Bronchial epithelial cell (primary cell): ENCODE measurements around the gene DTX4. TPM values are rescaled to one million over a fixed set of nuclear protein-coding genes. Genes with fewer than 3 reads are reported as not detected.
A peak's percentile ranks its signal among the peaks of the same experiment; 100 is the strongest.

ENCODE experiments used
- DNase-seq: peaks from one replicate; pipeline ENCODE4 v3.0.0-alpha.2; 2010; ENCODE audit warnings: low read depth
- FAIRE-seq: peaks from 2 replicates; lab custom pipeline; 2011; peaks lifted over from hg19 to GRCh38; lab: Jason Lieb, UNC
- H3K27me3 ChIP-seq: 2 replicates; pipeline ENCODE4 v1.5.1; 2011; ENCODE audit warnings: low read length; ENCODE audit not compliant: control insufficient read depth, insufficient read depth
- H3K36me3 ChIP-seq: 2 replicates; pipeline ENCODE4 v1.5.1; 2011; ENCODE audit warnings: low read length; ENCODE audit not compliant: control insufficient read depth, insufficient read depth
- H3K4me3 ChIP-seq: 2 replicates; pipeline ENCODE4 v1.5.1; 2011; ENCODE audit warnings: mild to moderate bottlenecking, low read depth, low read length, control low read depth
- total RNA-seq: library from RNA; depleted of rRNA; stranded (reverse); fragments of >200 nt; gene quantifications from 2 replicates; pipeline ENCODE4 v1.2.1, GENCODE V29; 2014
- TF ChIP-seq, protein P1 (sequence below): IDR thresholded peaks from 2 replicates; pipeline ENCODE4 v1.5.1; 2011; ENCODE audit warnings: mild to moderate bottlenecking, moderate library complexity, low read length, control low read depth, inconsistent platforms; ENCODE audit not compliant: insufficient read depth, severe bottlenecking

The DTX4 gene
- total RNA-seq, 1 donor from 2014 or later: 2.4 TPM

DNA sequence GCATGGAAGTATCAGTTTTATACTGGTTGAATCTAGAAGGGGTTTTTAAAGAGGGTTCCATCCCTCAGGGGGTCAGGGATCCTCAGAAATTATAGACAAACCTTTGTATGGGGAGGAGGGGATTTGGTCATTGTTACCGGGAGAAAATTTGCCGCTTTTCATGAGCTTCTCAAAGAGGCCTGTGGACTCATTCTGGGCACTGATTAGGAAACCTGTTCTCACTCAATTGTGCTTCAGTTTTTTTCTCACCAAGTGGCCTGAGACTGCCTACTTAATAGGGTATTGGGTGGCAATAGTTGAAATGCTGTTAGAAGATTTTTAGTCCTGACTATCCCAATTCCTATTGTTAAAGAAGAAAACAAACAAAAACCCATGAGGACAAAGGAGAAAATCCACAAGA lies 26.8 kb downstream of the DTX4 start:
- FAIRE-seq: no peak
- Histone ChIP-seq H3K27me3 (no peaks in the 10 kb centered on the region), H3K4me3 (no peak overlapping the region), H3K36me3 (peaks cover 9% of the 10 kb centered on the region)
- DNase-seq: no peak
- TF ChIP-seq, protein P1, sequence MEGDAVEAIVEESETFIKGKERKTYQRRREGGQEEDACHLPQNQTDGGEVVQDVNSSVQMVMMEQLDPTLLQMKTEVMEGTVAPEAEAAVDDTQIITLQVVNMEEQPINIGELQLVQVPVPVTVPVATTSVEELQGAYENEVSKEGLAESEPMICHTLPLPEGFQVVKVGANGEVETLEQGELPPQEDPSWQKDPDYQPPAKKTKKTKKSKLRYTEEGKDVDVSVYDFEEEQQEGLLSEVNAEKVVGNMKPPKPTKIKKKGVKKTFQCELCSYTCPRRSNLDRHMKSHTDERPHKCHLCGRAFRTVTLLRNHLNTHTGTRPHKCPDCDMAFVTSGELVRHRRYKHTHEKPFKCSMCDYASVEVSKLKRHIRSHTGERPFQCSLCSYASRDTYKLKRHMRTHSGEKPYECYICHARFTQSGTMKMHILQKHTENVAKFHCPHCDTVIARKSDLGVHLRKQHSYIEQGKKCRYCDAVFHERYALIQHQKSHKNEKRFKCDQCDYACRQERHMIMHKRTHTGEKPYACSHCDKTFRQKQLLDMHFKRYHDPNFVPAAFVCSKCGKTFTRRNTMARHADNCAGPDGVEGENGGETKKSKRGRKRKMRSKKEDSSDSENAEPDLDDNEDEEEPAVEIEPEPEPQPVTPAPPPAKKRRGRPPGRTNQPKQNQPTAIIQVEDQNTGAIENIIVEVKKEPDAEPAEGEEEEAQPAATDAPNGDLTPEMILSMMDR: no peak

DNA sequence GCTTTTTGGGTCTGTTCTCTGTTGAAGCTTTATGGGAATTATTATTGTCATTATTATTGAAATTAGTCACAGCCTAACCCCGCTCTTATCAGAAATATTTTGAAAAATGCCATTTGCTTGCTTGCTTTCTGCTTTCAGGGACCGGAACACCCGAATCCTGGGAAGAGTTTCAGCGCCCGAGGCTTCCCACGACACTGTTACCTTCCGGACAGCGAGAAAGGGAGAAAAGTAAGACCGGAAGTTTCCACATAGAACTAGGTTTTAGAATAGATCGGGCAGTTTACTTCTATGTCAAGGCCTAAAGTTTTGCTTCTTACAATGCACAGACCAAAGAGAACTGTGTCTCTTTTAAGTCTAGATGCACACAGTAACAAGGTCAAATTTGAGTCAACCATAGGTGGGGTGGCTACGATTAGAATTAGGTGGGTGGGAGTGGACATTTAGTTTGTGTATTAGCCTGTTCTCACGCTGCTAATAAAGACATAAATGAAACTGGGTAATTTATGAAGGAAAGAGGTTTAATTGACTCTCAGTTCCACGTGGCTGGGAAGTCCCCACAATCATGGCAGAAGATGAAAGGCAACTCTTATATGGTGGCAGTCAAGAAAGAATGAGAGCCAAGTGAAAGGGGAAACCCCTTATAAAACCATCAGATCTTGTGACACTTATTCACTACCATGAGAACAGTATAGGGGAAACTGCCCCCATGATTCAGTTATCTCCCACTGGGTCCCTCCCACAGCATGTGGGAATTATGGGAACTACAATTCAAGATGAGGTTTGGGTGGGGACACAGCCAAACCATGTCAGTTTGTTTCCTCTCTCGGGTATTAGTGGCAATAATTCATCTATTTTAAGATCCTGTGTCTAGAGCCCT lies 27.9 kb downstream of the DTX4 start:
- TF ChIP-seq, protein P1: no peak
- H3K36me3 ChIP-seq: peaks cover 9% of the 10 kb centered on the region

DNA sequence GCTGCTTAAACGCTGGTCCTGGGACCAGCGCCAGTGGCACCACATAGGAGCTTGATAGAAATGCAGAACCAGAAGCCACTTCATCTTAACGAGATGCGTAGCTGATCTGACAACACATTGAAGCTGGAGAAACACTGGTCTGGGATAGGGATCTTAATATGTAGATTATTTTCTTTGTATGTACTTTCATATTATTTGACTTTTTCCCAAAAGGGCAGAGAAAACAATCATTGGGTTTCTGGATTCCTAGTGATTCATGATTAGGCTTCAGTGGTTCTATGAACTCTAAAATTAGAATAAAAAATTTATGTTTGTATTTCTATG lies 28.5 kb downstream of the DTX4 start:
- Histone ChIP-seq H3K4me3 (no peak overlapping the region), H3K36me3 (peaks cover 7% of the 10 kb centered on the region), H3K27me3 (no peaks in the 10 kb centered on the region)
- TF ChIP-seq, protein P1: no peak
- no peak for FAIRE-seq
- DNase-seq: no peak

More for the DNA sequence above, 27.9 kb downstream of the DTX4 start:
- H3K4me3 ChIP-seq: no peak overlapping the region
- DNase-seq (no peak), FAIRE-seq (no peak)
- H3K27me3 ChIP-seq: no peaks in the 10 kb centered on the region

DNA sequence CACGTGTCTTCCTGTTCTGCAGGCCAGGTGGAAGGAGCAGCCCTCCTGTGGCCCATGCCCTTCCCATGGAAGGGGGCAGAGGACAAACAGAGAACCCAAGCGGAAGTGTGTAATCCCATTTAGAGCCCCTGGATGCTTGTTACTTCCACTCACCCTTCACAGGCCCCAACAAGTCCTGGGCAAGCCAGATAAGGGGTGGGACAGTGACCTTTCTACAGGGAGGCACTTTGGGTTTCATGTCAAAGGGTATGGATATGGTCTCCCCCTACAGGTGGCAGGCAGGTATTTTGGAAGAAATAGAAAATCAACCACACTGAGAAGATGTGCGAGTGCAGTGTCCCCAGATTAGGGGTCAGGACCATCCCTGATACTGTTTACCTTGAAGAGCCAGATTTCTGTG lies 29.4 kb downstream of the DTX4 start:
- Histone ChIP-seq H3K27me3 (no peaks in the 10 kb centered on the region), H3K36me3 (peaks cover 10% of the 10 kb centered on the region), H3K4me3 (no peak overlapping the region)
- DNase-seq (peak; percentile 45), FAIRE-seq (no peak)
- TF ChIP-seq, protein P1: peak; percentile 46

DNA sequence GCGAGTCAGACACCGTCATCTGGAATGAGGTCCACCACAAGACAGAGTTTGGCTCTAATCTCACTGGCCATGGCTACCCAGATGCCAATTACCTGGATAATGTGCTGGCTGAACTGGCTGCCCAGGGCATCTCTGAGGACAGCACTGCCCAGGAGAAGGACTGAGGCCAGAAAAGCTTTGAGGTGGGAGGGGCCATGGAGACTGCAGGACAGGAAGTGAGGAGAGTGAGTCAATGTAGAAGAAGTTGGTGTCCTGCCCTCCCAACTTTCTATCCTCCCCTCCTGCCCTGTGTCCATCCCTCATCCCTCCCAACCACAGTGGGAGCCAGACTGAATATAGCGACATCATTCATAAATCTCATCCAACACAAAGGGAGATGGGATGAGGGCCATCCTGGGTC lies 32.8 kb downstream of the DTX4 start:
- Histone ChIP-seq H3K27me3 (no peaks in the 10 kb centered on the region), H3K4me3 (no peak overlapping the region), H3K36me3 (peaks cover 9% of the 10 kb centered on the region)
- no peak for DNase-seq
- FAIRE-seq: no peak
- TF ChIP-seq, protein P1: no peak
